CD4-positive, CD25-positive, alpha-beta regulatory T cell (primary cell): ENCODE data around the gene SVEP1. TPM values are rescaled to one million over a fixed set of nuclear protein-coding genes. Genes with fewer than 3 reads are reported as not detected.
"Not testable (repeated sequence)": the region's sequence is repeated elsewhere in the genome, so short reads cannot be mapped to it uniquely, and the experiment has no call there.

Source experiments
- ATAC-seq, 2 donors: fragments of 150-1000 bp; cut with Tn5 transposase; one replicate each; pipeline ENCODE4 v1.10.0; 2021; ENCODE audit warnings: low read depth in 2 of 2, moderate number of reproducible peaks in 2 of 2, moderate library complexity in 1 of 2
- DNase-seq, 3 donors: peaks; one replicate each; pipeline versions ENCODE4 v3.0.0 to v3.0.0-alpha.2; 2012 to 2022; ENCODE audit warnings: mixed read lengths in 1 of 3
- H3K27ac ChIP-seq: one replicate; pipeline ENCODE4 v1.7.0; 2013; ENCODE audit warnings: mild to moderate bottlenecking, low read length; ENCODE audit not compliant: insufficient read depth, poor library complexity, severe bottlenecking
- H3K27me3 ChIP-seq: one replicate; pipeline ENCODE4 v1.7.0; 2013; ENCODE audit warnings: low read length; ENCODE audit not compliant: control insufficient read depth, insufficient read depth
- H3K36me3 ChIP-seq: one replicate; pipeline ENCODE4 v1.7.0; 2013; ENCODE audit warnings: mild to moderate bottlenecking, low read length, moderate library complexity; ENCODE audit not compliant: control insufficient read depth, insufficient read depth
- H3K4me1 ChIP-seq: 2 replicates; pipeline ENCODE4 v1.7.0; 2013; ENCODE audit warnings: mild to moderate bottlenecking, low read length; ENCODE audit not compliant: insufficient read depth, control insufficient read depth, poor library complexity, severe bottlenecking
- H3K4me3 ChIP-seq: one replicate; pipeline ENCODE4 v1.7.0; 2013; ENCODE audit warnings: low read depth, mild to moderate bottlenecking, low read length, moderate library complexity
- H3K9me3 ChIP-seq, 2 experiments: 1 replicate in 1 of 2; 2 replicates in 1 of 2; pipeline ENCODE4 v1.7.0; 2013; ENCODE audit warnings: low read length in 2 of 2, mild to moderate bottlenecking in 1 of 2, moderate library complexity in 1 of 2; ENCODE audit not compliant: control insufficient read depth in 2 of 2
- H3K27ac Mint-ChIP-seq, 3 donors: one replicate each; pipeline ENCODE4 v1.8.0; 2020 to 2022; ENCODE audit warnings: mild to moderate bottlenecking in 3 of 3, mixed read lengths in 3 of 3, moderate library complexity in 2 of 3
- H3K27me3 Mint-ChIP-seq: one replicate; pipeline ENCODE4 v1.8.0; 2022; ENCODE audit warnings: mild to moderate bottlenecking, mixed read lengths
- H3K36me3 Mint-ChIP-seq: one replicate; pipeline ENCODE4 v1.8.0; 2020; ENCODE audit warnings: mixed read lengths
- H3K4me1 Mint-ChIP-seq, 4 donors: one replicate each; pipeline ENCODE4 v1.8.0; 2020 to 2022; ENCODE audit warnings: mixed read lengths in 4 of 4, mild to moderate bottlenecking in 1 of 4
- H3K4me3 Mint-ChIP-seq, 4 donors: one replicate each; pipeline ENCODE4 v1.8.0; 2020 to 2022; ENCODE audit warnings: mild to moderate bottlenecking in 4 of 4, mixed read lengths in 4 of 4, moderate library complexity in 3 of 4
- H3K9me3 Mint-ChIP-seq, 7 donors: one replicate each; pipeline ENCODE4 v1.8.0; 2020 to 2022; ENCODE audit warnings: mixed read lengths in 7 of 7, mild to moderate bottlenecking in 3 of 7, moderate library complexity in 2 of 7
- polyA plus RNA-seq, 4 donors: library from polyadenylated mRNA; unstranded; fragments of 300-500 nt; fragmentation: Illumina TruSeq; gene quantifications; one replicate each; pipeline ENCODE4 v1.2.3, GENCODE V29; 2021
- total RNA-seq: library from RNA; stranded (reverse); gene quantifications from one replicate; pipeline ENCODE4 v1.2.3, GENCODE V29; 2022

The SVEP1 gene
- total and polyA plus RNA-seq, 5 donors from 2014 or later, result 0.12 TPM; not detected in 4

DNA sequence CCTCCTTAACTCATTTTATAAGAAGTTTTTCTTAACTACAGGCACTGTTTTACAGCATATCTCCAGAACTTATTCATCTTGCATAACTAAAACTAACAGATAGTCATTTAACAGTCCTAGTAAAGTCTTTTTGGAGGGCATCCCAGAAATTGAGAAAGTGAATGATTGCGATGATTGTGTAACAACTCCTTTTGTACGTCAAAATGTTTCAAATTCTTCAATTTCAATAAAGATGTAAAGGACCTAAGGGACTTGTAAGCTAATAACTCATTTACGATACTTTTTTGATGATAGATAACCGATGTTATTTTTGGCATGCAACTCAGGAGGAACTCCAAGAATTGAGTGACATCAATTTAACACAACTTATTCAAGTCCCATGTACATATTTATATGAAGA is 42.7 kb downstream of the SVEP1 start:
- no peaks in the 10 kb centered on the region for H3K27me3 ChIP-seq
- no peak for ATAC-seq
- peaks cover 0 to 3% (median 0%) of the 10 kb centered on the region in 7 donors for H3K9me3 Mint-ChIP-seq
- H3K9me3 ChIP-seq, result no peaks in the 10 kb centered on the region
- no peak overlapping the region for H3K27ac Mint-ChIP-seq
- H3K4me3 Mint-ChIP-seq, result no peak overlapping the region
- H3K27ac ChIP-seq, result no peak overlapping the region
- H3K27me3 Mint-ChIP-seq, result peaks cover 4% of the 10 kb centered on the region
- H3K4me3 ChIP-seq, result no peak overlapping the region
- H3K4me1 ChIP-seq, result no peaks in the 10 kb centered on the region
- no peaks in the 10 kb centered on the region for H3K4me1 Mint-ChIP-seq
- no peaks in the 10 kb centered on the region for H3K36me3 ChIP-seq
- no peaks in the 10 kb centered on the region for H3K36me3 Mint-ChIP-seq
- no peak for DNase-seq

DNA sequence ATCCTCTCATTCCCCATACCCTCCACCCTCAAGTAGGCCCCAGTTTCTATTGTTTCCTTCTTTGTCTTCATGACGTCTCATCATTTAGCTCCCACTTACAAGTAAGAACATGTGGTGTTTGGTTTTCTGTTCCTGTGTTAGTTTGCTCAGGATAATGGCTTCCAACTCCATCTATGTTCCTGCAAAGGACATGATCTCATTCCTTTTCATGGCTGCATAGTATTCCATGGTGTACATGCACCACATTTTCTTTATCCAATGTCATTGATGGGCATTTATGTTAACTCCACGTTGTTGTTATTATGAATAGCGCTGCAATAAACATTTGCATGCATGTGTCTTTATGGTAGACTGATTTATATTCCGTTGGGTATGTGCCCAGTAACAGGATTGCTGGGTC is 45.4 kb downstream of the SVEP1 start:
- not testable (repeated sequence) for H3K4me1 ChIP-seq, H3K4me3 Mint-ChIP-seq, H3K27me3 ChIP-seq, H3K36me3 ChIP-seq, H3K4me1 Mint-ChIP-seq, H3K27ac Mint-ChIP-seq, H3K36me3 Mint-ChIP-seq, H3K27me3 Mint-ChIP-seq, H3K9me3 ChIP-seq, ATAC-seq, H3K4me3 ChIP-seq, H3K9me3 Mint-ChIP-seq, H3K27ac ChIP-seq, DNase-seq

DNA sequence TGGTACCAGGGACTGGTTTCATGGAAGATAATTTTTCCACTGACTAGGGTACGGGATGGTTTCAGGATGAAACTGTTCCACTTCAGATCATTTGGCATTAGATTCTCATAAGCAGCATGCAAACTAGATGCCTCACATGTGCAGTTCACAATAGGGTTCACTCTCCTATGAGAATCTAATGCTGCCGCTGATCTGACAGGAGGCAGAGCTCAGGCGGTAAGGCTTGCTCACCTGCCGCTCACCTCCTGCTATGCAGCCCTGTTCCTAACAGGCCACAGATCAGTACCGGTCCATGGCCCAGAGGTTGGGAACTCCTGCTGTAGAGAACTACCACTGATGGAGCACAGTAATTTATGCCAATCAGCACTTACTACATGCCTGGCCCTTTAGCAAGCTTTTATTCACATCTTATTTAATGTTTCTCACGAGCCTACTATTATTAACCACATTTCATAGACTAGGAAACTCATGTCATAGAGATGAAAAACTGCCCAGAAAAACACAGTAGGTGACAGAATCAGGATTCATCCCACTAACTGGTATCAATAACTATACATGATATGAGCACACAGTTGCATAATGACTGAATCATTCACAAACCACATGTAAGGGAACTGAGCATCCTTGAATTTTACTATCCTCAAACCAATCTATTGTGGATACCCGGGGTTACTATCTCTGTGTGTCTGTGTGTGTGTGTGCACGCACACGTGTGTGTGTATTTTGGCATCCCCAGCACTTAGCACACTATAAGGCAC is 46.5 kb downstream of the SVEP1 start:
- no peaks in the 10 kb centered on the region for H3K27me3 ChIP-seq
- no peak overlapping the region for H3K4me3 ChIP-seq
- H3K4me1 Mint-ChIP-seq, result no peaks in the 10 kb centered on the region
- no peak overlapping the region for H3K27ac Mint-ChIP-seq
- H3K4me3 Mint-ChIP-seq, result no peak overlapping the region
- no peak for ATAC-seq
- peaks cover 4% of the 10 kb centered on the region for H3K27me3 Mint-ChIP-seq
- H3K27ac ChIP-seq, result no peak overlapping the region
- peaks cover 0 to 6% (median 2%) of the 10 kb centered on the region in 7 donors for H3K9me3 Mint-ChIP-seq
- no peaks in the 10 kb centered on the region for H3K36me3 Mint-ChIP-seq
- DNase-seq, result no peak
- H3K4me1 ChIP-seq, result no peaks in the 10 kb centered on the region
- H3K36me3 ChIP-seq, result no peaks in the 10 kb centered on the region
- no peaks in the 10 kb centered on the region for H3K9me3 ChIP-seq

DNA sequence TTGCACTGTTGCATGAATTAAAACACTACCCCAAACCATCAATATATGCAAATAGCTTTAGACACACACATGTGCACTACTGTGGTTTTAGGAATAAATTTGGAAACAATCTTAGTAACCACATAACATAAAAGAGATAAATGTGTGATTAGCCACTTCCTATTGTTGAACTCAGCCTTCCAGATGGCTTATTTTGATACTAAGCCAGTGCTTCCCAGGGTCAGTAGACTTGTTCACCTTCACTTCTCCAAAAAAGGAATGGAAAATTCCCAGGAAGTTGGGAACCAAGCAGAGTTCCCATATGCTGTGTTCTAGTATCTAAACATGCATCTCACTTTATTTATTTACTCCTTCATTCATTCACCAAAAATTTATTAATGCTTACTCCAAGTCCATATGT is 47.8 kb downstream of the SVEP1 start:
- no peak for ATAC-seq
- no peak for DNase-seq
- H3K27ac ChIP-seq, result no peak overlapping the region
- Mint-ChIP-seq H3K36me3 (no peaks in the 10 kb centered on the region), H3K4me1 (no peaks in the 10 kb centered on the region), H3K27ac (no peak overlapping the region), H3K9me3 (peaks cover 0 to 6% (median 2%) of the 10 kb centered on the region in 7 donors), H3K4me3 (no peak overlapping the region), H3K27me3 (peaks cover 4% of the 10 kb centered on the region)
- no peak overlapping the region for H3K4me3 ChIP-seq
- no peaks in the 10 kb centered on the region for H3K9me3 ChIP-seq
- no peaks in the 10 kb centered on the region for H3K4me1 ChIP-seq
- no peaks in the 10 kb centered on the region for H3K27me3 ChIP-seq
- H3K36me3 ChIP-seq, result no peaks in the 10 kb centered on the region

DNA sequence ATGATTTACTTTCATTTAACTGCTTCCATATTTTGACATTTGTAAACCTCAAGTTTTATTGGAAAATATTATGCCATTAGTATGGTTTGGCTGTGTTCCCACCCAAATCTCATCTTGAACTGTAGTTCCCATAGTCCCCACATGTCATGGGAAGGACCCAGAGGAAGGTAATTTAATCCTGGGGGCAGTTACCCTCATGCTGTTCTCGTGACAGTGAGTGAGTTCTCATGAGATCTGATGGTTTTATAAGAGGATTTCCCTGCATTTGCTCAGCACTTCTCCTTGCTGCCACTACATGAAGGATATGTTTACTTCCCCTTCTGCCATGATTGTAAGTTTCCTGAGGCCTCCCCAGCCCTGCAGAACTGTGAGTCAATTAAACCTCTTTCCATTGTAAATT is 48.3 kb downstream of the SVEP1 start:
- H3K4me3 Mint-ChIP-seq, H3K27me3 Mint-ChIP-seq, H3K9me3 Mint-ChIP-seq, H3K27me3 ChIP-seq, H3K4me1 ChIP-seq, DNase-seq, H3K4me1 Mint-ChIP-seq, H3K36me3 Mint-ChIP-seq, H3K9me3 ChIP-seq, H3K36me3 ChIP-seq, ATAC-seq, H3K27ac ChIP-seq, H3K4me3 ChIP-seq, H3K27ac Mint-ChIP-seq: not testable (repeated sequence)

DNA sequence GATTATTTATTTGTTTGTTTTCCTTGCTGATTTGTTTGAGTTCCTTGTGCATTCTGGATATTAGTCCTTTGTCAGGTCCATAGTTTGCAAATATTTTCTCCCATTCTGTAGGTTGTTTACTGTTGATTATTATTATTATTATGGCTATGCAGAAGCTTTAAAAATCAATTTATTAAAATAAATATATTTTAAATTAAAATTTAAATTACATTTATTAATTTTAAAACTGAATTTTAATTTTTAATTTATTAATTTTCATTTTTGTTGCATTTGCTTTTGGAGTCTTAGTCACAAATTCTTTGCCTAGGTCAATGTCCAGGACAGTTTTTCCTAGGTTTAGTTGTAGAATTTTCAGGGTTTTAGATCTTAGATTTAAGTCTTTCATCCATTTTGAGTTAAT is 50.9 kb downstream of the SVEP1 start:
- Histone ChIP-seq H3K9me3 (no peaks in the 10 kb centered on the region), H3K36me3 (no peaks in the 10 kb centered on the region), H3K4me3 (no peak overlapping the region), H3K27me3 (no peaks in the 10 kb centered on the region), H3K27ac (no peak overlapping the region), H3K4me1 (no peaks in the 10 kb centered on the region)
- Mint-ChIP-seq H3K4me1 (no peaks in the 10 kb centered on the region), H3K4me3 (no peak overlapping the region), H3K27me3 (no peaks in the 10 kb centered on the region), H3K36me3 (no peaks in the 10 kb centered on the region), H3K27ac (no peak overlapping the region), H3K9me3 (peaks cover 0 to 6% (median 0%) of the 10 kb centered on the region in 7 donors)
- ATAC-seq (no peak), DNase-seq (no peak)

DNA sequence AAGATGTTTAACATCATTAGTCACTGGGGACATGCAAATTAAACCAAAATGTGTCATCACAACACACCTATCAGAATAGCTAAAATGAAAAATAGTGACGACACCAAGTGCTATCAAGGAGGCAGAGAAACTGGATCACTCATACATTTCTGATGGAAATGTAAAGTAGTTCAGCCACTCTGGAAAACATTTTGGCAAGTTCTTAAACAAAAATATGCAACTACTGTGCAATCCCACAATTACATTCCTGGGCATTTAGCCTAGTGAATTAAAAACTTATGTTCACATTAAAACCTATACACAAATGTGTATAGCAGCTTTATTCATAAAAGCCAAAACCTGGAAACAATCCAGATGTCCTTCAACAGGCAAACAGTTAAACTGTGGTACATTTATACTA is 53.1 kb downstream of the SVEP1 start:
- H3K27me3 ChIP-seq, result no peaks in the 10 kb centered on the region
- H3K4me3 Mint-ChIP-seq, result no peak overlapping the region
- no peak overlapping the region for H3K27ac Mint-ChIP-seq
- H3K4me1 ChIP-seq, result no peaks in the 10 kb centered on the region
- ATAC-seq (no peak), DNase-seq (no peak)
- H3K36me3 Mint-ChIP-seq, result no peaks in the 10 kb centered on the region
- H3K9me3 ChIP-seq, result no peaks in the 10 kb centered on the region
- H3K36me3 ChIP-seq, result no peaks in the 10 kb centered on the region
- H3K27ac ChIP-seq, result no peak overlapping the region
- no peak overlapping the region for H3K4me3 ChIP-seq
- no peaks in the 10 kb centered on the region for H3K27me3 Mint-ChIP-seq
- H3K9me3 Mint-ChIP-seq, result peaks cover 0 to 6% (median 0%) of the 10 kb centered on the region in 7 donors
- no peaks in the 10 kb centered on the region for H3K4me1 Mint-ChIP-seq

DNA sequence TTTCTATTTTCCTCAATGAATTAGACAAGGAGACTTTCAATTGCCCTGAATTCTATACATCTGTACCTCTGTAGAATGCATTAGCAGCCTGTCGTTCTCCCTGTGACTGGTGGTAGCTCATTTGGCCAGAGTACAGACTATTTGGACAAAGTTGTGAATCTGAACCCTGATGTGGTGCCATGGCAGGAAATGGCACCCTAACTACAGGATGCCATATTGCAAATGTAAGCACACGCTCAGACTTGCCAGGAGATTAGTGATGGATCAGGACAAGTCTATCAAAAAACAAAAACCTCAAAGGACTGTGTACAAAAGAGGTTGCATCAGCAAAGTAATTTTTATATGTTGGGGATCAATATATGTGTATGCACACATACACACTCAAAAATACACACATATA is 58.3 kb downstream of the SVEP1 start:
- Mint-ChIP-seq H3K36me3 (no peaks in the 10 kb centered on the region), H3K9me3 (peaks cover 0 to 6% (median 1%) of the 10 kb centered on the region in 7 donors), H3K4me3 (no peak overlapping the region), H3K4me1 (no peaks in the 10 kb centered on the region), H3K27me3 (no peaks in the 10 kb centered on the region), H3K27ac (no peak overlapping the region)
- no peaks in the 10 kb centered on the region for H3K36me3 ChIP-seq
- no peaks in the 10 kb centered on the region for H3K9me3 ChIP-seq
- no peak overlapping the region for H3K27ac ChIP-seq
- no peaks in the 10 kb centered on the region for H3K4me1 ChIP-seq
- no peak overlapping the region for H3K4me3 ChIP-seq
- H3K27me3 ChIP-seq, result no peaks in the 10 kb centered on the region
- ATAC-seq, result no peak
- DNase-seq, result no peak
